ENCODE data around the gene SFXN5.

GRCh38 chr2:73072416-73072815 lies 904 bp upstream of the SFXN5 start:
- TF ChIP-seq CTCF (conservative IDR thresholded peaks at IDR 0.05 in 1 of 2, IDR thresholded peaks at IDR 0.05 in 1 of 2; ENCODE audit: low read depth in 1 of 2, low read length in 2 of 2) (no peak), EZH2 (IDR thresholded peaks at IDR 0.05; ENCODE audit: low read length, missing control alignments) (no peak)

All from fibroblast of lung (primary cell).